Measurements from ENCODE around the gene ADGRG3.
A peak's percentile ranks its signal among the peaks of the same experiment; 100 is the strongest.

ADGRG3 gene

GRCh38 chr16:57648581-57649442, 19.3 kb upstream of the ADGRG3 start:
- no peak overlapping the region for H3K4me3 ChIP-seq (ENCODE audit: low read depth, low read length)
- peak; percentile 100 for TF ChIP-seq CTCF (IDR thresholded peaks at IDR 0.05; ENCODE audit: low read depth, low read length)

GRCh38 chr16:57649443-57649751, 18.7 kb upstream of the ADGRG3 start:
- no peak for TF ChIP-seq CTCF (IDR thresholded peaks at IDR 0.05; ENCODE audit: low read depth, low read length)
- H3K4me3 ChIP-seq (ENCODE audit: low read depth, low read length): no peak overlapping the region

GRCh38 chr16:57649846-57650245, 18.3 kb upstream of the ADGRG3 start:
- H3K4me3 ChIP-seq (ENCODE audit: low read depth, low read length): no peak overlapping the region
- no peak for TF ChIP-seq CTCF (IDR thresholded peaks at IDR 0.05; ENCODE audit: low read depth, low read length)

- TF ChIP-seq CTCF (IDR thresholded peaks at IDR 0.05; ENCODE audit: low read depth, low read length): no peak
- no peak overlapping the region for H3K4me3 ChIP-seq (ENCODE audit: low read depth, low read length)
Measured at GRCh38 chr16:57651344-57652333, 16.5 kb upstream of the ADGRG3 start.

GRCh38 chr16:57652695-57653471, 15.2 kb upstream of the ADGRG3 start:
- TF ChIP-seq CTCF (IDR thresholded peaks at IDR 0.05; ENCODE audit: low read depth, low read length): no peak
- no peak overlapping the region for H3K4me3 ChIP-seq (ENCODE audit: low read depth, low read length)

GRCh38 chr16:57653936-57654335, 14.2 kb upstream of the ADGRG3 start:
- H3K4me3 ChIP-seq (ENCODE audit: low read depth, low read length): no peak overlapping the region
- no peak for TF ChIP-seq CTCF (IDR thresholded peaks at IDR 0.05; ENCODE audit: low read depth, low read length)
